ENCODE results near the gene PTPRJ. TPM values are rescaled to one million over a fixed set of nuclear protein-coding genes. Genes with fewer than 3 reads are reported as not detected.

The PTPRJ gene
- polyA plus RNA-seq, 1 donor from 2014 or later = 8.6 TPM

- Histone ChIP-seq H3K27me3 (ENCODE audit: insufficient read depth, low read depth, low read length) (no peaks in the 10 kb centered on the region), H3K79me2 (replicated peaks; ENCODE audit: insufficient read depth, low read length) (peaks cover 15% of the 10 kb centered on the region), H3K4me2 (ENCODE audit: low read length) (no peak overlapping the region), H3F3A (ENCODE audit: insufficient read depth, low read length, poor library complexity, severe bottlenecking) (no peaks in the 10 kb centered on the region), H3K27ac (ENCODE audit: low read length) (no peak overlapping the region), H2AFZ (ENCODE audit: low read depth, low read length) (no peak overlapping the region), H3K9ac (ENCODE audit: low read length) (no peak overlapping the region), H3K36me3 (ENCODE audit: insufficient read depth, low read length) (no peaks in the 10 kb centered on the region), H3K4me3 (ENCODE audit: low read length) (no peak overlapping the region), H3K9me3 (ENCODE audit: low read length) (no peaks in the 10 kb centered on the region), H4K20me1 (ENCODE audit: insufficient read depth) (no peaks in the 10 kb centered on the region), H3K9me2 (ENCODE audit: insufficient read depth, low read length) (no peaks in the 10 kb centered on the region)
- TF ChIP-seq, protein P1, sequence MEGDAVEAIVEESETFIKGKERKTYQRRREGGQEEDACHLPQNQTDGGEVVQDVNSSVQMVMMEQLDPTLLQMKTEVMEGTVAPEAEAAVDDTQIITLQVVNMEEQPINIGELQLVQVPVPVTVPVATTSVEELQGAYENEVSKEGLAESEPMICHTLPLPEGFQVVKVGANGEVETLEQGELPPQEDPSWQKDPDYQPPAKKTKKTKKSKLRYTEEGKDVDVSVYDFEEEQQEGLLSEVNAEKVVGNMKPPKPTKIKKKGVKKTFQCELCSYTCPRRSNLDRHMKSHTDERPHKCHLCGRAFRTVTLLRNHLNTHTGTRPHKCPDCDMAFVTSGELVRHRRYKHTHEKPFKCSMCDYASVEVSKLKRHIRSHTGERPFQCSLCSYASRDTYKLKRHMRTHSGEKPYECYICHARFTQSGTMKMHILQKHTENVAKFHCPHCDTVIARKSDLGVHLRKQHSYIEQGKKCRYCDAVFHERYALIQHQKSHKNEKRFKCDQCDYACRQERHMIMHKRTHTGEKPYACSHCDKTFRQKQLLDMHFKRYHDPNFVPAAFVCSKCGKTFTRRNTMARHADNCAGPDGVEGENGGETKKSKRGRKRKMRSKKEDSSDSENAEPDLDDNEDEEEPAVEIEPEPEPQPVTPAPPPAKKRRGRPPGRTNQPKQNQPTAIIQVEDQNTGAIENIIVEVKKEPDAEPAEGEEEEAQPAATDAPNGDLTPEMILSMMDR (IDR thresholded peaks at IDR 0.05; ENCODE audit: poor library complexity, severe bottlenecking) = no peak
- no peak for TF ChIP-seq SMC3 (conservative IDR thresholded peaks at IDR 0.05; ENCODE audit: poor library complexity)
- no peak for TF ChIP-seq RAD21 (conservative IDR thresholded peaks at IDR 0.05)
- no peak for TF ChIP-seq TAF1 (IDR thresholded peaks at IDR 0.05; ENCODE audit: low read depth)
- no peak for TF ChIP-seq EZH2 (IDR thresholded peaks at IDR 0.05; ENCODE audit: borderline replicate concordance, insufficient read depth, low read length, poor library complexity, severe bottlenecking)
- TF ChIP-seq REST (IDR thresholded peaks at IDR 0.05; ENCODE audit: borderline replicate concordance) = no peak
- TF ChIP-seq EP300 (conservative IDR thresholded peaks at IDR 0.05; ENCODE audit: poor library complexity, severe bottlenecking) = no peak
- TF ChIP-seq MXI1 (conservative IDR thresholded peaks at IDR 0.05; ENCODE audit: poor library complexity, severe bottlenecking) = no peak
- no peak for TF ChIP-seq POLR2AphosphoS5 (IDR thresholded peaks at IDR 0.05)
Observed at GRCh38 chr11:48013269-48013901, 33.0 kb downstream of the PTPRJ start.

DNA sequence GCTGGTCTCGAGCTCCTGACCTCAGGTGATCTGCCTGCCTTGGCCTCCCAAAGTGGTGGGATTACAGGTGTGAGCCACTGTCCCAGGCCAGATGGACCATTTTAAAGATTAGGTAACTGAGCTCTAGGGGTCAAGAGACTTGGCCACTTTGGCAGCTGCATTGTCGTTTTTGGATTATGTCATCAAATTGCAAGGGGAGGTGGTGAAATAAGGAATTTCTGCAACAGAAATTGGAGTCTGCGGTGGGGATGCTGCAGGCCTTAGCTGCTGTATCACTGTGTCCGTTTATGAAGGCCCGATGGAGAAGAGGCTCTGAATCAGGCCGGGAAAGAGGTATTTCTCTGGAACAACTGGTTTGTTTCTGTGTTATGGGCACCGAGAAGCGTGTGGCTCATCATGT, 34.6 kb downstream of the PTPRJ start:
- H3K9me2 ChIP-seq (ENCODE audit: insufficient read depth, low read length) = no peaks in the 10 kb centered on the region
- H3K27ac ChIP-seq (ENCODE audit: low read length) = no peak overlapping the region
- H2AFZ ChIP-seq (ENCODE audit: low read depth, low read length) = no peak overlapping the region
- no peak overlapping the region for H3K4me3 ChIP-seq (ENCODE audit: low read length)
- H3K36me3 ChIP-seq (ENCODE audit: insufficient read depth, low read length) = no peaks in the 10 kb centered on the region
- H3K4me2 ChIP-seq (ENCODE audit: low read length) = no peak overlapping the region
- no peak overlapping the region for H3K9ac ChIP-seq (ENCODE audit: low read length)
- TF ChIP-seq TAF1 (IDR thresholded peaks at IDR 0.05; ENCODE audit: low read depth) (no peak), SMC3 (conservative IDR thresholded peaks at IDR 0.05; ENCODE audit: poor library complexity) (no peak), MXI1 (conservative IDR thresholded peaks at IDR 0.05; ENCODE audit: poor library complexity, severe bottlenecking) (no peak), RAD21 (conservative IDR thresholded peaks at IDR 0.05) (no peak), POLR2AphosphoS5 (IDR thresholded peaks at IDR 0.05) (no peak), REST (IDR thresholded peaks at IDR 0.05; ENCODE audit: borderline replicate concordance) (no peak), EZH2 (IDR thresholded peaks at IDR 0.05; ENCODE audit: borderline replicate concordance, insufficient read depth, low read length, poor library complexity, severe bottlenecking) (no peak), EP300 (conservative IDR thresholded peaks at IDR 0.05; ENCODE audit: poor library complexity, severe bottlenecking) (no peak)
- TF ChIP-seq, protein P1 (IDR thresholded peaks at IDR 0.05; ENCODE audit: poor library complexity, severe bottlenecking) = no peak
- peaks cover 5% of the 10 kb centered on the region for H3F3A ChIP-seq (ENCODE audit: insufficient read depth, low read length, poor library complexity, severe bottlenecking)
- no peaks in the 10 kb centered on the region for H3K9me3 ChIP-seq (ENCODE audit: low read length)
- no peaks in the 10 kb centered on the region for H4K20me1 ChIP-seq (ENCODE audit: insufficient read depth)
- peaks cover 15% of the 10 kb centered on the region for H3K79me2 ChIP-seq (replicated peaks; ENCODE audit: insufficient read depth, low read length)
- H3K27me3 ChIP-seq (ENCODE audit: insufficient read depth, low read depth, low read length) = no peaks in the 10 kb centered on the region
